Measurements from ENCODE around the gene IFT27.
"Not testable (repeated sequence)": the region's sequence is repeated elsewhere in the genome, so short reads cannot be mapped to it uniquely, and the experiment has no call there.

IFT27 gene

DNA sequence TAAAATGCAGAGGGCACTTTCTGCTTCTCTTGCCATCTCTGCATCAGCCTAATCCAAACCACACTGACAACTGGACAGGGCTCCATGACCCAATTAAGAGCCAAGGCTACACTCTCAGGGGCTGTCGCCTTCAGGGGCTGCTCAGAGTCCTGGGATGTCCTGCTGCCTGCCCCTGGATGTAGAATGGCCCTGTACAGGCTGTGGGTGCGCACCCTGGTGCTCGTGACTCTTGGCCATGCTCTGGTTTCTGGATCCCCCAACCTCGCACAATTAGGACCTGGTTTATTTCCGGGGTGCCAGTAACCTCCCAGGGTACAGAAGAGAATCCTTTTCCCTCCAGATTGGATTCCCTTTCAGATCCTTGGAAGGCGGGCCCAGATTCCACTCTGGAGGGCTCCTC lies 11.3 kb downstream of the IFT27 start:
- no peak for FAIRE-seq

DNA sequence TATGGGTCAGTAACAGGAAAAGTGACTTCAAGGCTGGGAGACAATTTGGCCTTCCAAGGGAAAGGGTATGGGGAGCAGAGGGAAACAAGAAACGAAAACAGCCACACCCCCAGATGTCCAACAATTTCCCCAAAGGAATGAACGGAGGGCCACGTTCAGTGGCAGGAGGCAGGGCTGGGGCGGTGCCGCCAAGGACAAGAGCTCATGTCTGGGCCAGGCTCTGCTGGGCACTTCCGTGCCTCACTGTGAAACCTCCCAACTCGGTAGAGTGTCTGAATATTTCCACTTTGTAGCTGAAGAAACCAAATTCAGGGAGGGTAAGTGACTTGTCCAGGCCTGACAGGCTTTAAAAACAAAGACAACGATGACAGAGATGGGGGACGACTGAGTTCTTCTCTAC lies 11.9 kb downstream of the IFT27 start:
- no peak for FAIRE-seq

DNA sequence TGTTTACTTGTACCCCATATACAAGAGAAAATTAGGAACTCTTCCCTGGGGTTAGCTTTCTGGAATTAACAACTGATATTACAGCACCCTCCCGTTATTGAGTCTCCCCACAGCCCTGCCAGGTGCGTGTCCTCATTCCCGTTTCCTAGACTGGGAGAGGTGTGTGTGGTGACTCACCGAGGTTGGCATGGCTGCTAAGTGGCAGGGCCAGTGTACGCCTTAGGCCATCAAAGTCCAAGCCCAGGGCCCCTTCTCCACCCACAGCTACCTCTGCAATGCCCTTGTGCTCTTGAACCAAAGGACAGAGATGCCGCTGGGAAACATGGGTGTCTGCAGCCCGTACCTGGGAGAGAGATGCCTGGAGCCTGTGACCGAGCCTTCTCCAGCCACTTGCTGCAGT lies 12.3 kb downstream of the IFT27 start:
- FAIRE-seq, result no peak

DNA sequence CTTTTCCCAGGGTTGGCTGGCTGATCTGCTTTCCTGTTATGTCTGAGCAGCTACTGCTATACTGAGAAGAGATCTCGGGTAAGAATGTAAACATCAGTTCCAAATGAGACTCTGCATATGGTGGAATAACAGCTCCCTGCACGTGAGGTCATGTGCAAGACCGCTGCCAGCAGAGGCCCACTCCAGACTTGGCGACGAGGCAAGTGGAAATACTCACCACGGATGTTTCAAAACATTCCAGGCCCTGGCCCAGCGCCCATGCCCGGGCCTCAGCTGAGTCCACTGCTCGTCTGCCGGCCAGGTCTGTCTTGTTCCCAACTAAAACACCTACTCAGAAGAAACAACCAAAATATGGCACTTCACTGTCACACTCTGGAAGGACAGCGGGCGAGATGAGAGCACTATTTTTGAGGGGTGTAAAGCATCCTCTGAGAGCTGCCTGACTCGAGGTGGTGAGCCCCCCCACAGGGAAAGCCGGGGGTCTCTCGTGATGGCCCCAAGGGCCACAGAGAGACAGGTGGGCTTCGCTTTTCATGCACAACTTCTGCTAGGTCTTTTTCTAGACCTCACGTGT lies 13.1 kb downstream of the IFT27 start:
- no peak for FAIRE-seq

DNA sequence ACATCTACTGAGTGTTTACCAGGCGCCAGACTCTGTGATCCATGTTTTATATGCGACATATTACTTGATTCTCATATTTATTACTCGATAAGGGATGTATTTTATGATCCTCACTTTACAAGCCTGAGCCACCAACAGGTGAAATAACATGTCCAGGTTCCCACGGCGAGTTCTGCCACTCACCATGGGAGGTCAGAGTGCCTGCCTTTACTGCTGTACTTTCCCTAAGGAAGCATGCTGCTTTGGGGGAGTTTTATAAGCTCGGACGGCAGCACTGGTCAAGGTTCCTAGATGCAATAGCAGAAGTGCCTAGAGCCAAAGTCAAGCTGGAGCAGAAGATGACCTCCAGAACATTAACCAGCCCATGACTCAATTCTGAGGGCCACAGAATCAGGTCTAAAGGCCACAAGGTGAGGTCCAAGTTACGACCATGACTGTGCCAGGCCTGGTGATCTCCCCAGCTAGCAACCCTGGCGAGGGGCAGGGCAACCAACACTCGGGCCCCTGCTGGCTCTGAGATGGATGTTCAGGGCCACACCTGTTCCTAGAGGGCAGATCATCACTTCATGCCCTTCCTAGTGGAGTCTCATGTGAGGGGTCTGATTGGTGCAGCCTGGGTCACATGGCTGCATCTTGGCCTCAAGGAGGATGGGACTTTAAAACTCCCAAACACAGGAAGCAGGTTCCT lies 14.2 kb downstream of the IFT27 start:
- no peak for FAIRE-seq

DNA sequence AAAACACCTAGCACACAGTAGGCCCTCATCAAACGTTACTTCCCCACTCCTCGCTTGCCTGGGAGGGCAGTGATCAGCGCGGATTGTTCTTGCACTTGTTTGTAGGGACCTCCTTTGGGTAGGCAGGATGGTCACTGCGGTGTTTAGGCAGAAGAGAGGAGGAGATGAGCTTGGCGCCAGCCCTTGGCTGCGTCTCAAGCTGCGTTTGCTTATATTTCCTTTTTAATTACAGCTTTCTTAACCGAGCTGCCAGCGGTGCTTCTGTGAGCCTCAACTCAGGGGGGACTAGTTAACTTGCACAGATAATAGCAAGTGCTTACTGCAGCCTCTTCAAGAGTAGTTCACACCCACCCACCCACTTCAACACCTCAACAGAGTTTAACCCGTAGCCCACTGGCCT lies 15.1 kb downstream of the IFT27 start:
- no peak for FAIRE-seq

DNA sequence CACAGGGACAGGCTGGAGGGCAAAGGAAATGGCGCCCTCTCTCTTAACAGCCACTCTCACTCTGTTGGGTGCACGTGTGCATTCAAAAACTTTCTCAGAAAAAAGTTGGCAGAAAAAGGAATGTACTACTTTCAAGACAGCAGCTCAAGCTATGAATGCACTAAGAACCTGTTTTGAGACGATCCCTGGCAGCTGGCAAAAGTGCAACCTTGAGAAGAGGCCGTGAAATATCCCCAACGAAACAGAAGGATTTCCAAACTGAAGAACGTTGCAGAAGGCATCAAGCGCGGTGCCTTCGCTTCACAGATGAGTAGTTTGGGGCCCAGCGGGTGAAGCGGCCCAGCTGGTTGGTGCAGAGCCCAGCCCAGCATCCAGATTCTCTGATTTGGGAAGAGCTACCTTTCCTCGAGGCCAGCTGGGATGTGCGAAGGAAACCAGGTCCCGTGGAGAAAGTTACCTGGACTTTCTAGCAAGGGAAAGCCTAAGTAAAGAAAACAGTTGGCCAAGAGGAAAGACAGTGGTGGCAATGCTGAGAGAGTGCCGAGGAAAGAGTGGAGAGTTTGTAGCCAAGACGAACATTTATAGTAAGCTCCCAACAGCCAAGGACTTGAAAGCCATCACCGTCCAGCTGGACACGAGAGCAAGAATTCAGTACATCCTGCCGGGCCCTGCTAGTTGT lies 16.3 kb downstream of the IFT27 start:
- no peak for FAIRE-seq

DNA sequence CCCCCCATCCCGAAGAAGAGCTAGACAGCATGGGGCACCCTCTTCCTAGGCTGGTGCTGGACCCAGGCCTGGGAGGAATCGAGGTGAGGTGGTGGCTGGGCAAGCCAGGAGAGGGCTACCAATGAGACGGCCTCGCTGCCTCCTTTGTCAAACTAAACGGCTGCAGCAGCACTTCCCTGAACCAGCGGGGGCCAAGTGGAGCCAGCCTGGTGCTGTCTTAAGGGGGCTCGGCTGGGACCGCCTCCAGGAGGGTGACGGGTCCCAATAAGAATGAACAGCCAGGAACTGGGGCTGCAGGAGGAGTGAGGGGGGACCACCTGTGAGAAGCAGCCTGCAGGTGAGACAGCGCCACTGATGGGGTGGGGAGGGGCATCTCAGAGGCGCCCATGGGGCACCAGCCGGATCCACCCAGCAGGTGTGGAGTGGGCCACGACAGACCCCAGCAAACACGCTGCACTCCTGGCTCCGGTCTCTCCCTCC lies 17.1 kb downstream of the IFT27 start:
- no peak for FAIRE-seq

DNA sequence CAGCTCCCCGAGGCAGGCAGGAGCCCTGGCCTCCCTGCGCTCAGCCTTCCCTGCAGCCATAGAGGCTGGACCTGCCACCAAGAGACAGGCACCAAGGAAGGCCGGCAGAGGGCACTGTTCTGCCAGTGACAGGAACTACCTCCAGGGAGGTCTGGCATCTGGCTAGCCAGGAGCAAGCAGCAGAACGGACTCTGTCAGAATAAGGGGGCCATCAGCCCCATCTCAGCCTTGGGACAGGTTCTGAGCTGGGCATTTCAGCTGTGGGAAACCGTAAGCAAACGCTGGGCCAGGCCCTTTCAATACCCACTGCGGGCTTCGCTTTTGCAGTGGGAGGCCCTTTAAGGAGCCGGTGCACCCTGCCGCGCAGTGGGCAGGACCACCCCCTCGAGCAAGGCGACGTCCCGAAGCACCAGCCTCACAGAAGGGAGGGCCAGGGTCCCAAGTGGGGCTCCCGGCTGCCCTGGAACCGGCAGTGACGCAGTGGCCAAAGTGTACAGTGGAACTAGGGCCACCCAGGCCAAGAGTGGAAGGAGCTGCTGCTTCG lies 18.2 kb downstream of the IFT27 start:
- FAIRE-seq, result no peak

DNA sequence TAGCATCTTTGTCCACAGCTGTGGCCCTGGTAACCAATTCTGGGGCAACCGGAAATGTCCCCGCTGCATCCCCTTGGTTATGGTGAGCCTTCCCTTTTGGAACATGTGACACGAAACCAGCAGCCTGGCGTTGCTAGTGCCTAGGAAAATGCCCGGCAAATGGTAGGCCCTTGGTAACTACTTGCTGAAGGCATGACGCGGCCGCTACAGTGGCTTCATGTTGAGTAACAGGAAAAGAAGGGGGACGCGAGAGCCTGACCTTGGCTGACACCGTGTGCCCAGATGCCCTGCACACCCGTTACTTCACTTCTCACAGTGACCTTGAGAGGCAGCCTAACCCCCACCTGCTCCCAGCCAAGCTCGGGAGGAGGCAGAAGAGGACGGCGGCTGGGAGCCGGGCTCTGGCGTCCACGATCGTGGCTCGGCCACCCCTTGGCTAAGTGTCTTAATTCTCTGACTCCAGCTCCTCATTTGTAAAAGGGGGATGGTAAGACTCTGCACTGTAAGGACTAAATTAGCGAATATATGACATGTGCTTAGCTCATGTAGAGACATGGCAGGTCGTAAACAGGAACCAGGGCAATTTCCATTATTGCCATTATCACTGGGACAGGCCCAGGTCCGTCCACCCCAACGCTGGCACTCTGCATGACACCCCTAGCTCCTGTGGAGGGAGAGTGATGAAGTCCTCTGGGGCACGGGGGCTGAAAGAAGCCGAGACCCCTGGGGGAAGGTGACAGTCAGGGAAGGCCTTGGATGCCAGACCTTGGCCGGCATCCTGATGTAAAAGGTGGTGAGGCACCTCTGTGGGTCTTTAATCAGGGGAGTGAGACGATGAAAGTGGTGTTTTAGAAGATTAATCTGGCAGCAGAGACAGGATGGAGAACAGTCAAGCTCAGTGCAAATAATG lies 18.9 kb downstream of the IFT27 start:
- FAIRE-seq, result no peak

DNA sequence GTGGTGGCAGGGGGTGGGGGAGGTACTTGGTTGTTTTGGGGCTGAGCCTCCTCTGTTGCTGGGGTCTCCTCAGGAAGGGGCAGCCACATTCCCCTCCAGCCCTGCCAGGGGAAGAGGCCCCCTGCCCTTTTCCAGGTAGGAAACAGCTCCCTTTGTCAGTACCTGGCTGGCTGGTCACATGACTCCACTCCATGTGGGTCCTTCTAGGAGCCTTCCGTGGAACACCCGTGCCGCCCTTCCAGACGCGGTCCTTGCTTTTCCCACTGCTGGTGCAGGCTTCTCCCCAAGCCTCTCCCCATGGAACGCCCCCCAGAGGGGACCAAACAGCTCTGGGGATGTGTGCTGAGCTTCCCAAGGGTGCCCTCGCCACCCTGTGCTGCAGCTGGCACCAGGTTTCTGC lies 19.9 kb downstream of the IFT27 start:
- no peak for FAIRE-seq

DNA sequence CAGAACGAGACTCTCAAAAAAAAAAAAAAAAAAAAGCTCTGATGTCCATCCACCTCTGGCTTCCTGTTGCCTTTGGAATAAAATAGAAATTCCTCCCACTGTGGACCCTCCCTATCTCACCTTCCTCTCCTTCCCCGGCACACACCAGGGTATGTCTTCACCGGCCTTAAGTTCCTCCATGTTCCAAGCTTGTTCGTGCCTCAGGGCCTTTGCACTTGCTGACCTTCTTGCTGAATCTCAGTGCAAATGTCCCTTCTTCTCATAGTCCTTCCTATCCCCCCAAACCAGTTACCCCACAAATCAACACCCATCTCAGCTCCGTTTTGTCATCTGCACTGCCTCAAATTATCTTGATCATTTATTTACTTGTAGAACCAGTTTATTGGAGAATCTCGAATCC lies 20.6 kb downstream of the IFT27 start:
- no peak for FAIRE-seq

DNA sequence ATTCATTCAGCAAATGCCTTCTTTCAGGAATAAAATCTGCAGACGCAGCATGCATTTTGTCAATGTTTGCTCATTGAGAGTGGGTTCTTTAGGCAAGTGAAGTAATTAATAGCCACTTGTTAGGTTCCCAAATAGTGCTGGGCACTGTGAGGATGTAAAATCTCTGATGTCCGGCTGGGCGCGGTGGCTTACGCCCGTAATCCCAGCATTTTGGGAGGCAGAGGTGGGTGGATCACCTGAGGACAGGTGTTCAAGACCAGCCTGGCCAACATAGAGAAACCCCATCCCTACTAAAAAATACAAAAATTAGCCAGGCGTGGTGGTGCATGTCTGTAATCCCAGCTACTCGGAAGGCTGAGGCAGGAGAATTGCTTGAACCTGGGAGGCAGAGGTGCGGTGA lies 21.0 kb downstream of the IFT27 start:
- FAIRE-seq, result not testable (repeated sequence)

DNA sequence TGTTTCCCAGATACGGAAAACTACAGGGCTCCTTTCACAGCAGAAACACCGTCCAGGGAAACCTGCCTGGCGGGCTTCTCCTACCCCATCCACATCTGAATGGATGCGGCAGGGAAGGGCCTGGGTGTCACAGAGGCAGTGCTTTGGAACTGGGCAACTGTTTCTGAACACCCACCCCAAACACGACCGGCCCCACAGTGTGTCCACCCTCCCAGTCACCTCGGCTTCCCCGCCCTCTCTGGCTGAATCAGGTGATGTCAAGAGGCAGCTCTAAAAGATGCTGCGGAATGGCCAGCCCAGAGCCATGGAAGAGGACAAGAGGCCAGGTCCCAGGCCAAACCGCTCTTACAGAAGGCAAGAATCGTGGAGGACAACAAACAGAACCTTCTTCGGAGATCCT lies 22.0 kb downstream of the IFT27 start:
- FAIRE-seq, result no peak

DNA sequence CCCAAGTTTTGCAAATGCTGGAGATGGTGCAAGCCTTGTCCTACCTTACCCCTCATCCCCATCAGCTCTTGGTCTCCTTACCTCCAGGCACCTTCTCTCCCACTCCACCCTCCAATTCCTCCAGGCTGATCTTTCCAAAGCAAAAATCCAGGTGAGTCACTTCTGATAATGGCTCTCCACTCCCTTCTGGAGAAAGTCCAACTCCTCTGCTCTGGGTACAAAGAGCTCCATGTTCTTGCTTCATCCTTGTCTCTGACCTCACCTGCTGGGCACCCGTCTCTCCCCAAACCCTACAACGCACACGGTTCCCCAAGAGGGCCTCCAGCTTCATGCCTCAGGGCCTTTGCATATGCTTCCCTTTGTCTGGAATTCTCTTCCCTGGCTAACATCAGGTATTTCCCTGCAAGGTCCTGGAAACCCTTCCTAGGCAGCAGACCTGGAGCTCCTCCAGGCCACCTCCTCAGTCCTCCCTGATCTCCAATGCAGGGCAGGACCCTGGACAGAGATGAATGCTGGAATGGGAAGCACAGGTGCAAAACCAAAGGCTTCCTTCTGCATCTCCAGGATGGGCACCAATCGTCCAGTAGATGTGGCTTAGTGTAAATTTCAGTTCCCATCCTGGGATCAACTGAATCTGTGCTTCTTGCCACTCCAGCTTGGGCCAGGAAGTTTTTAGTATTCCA lies 22.7 kb downstream of the IFT27 start:
- no peak for FAIRE-seq

DNA sequence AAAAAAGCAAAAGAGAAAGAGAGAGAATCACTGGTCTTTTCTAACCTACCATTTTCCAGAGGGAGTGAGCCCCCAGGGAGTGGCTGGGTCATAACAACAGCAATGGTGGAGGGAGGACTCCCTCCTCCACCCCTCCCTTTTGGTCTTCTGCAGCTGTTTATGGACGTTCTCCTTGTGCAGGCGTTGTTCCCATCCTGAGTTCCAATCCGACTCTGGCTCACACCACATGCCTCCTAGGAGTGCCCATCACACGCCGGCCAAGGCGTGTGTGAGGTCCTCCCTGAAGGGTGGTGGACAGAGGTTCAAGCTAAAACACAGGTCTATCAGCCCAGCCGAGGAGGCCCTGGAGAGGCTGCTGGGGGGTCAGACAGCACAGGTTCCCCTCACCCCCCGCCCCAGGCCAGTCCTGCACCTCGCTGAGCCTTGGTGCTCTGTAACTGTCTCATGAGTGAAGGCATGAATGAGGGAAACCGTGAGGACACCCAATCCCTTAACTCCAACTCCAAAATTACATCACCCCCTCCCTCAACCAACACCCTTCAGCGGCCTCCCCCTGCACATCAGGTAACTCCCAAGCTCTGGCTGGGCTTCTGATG lies 29.4 kb downstream of the IFT27 start:
- FAIRE-seq, result no peak

DNA sequence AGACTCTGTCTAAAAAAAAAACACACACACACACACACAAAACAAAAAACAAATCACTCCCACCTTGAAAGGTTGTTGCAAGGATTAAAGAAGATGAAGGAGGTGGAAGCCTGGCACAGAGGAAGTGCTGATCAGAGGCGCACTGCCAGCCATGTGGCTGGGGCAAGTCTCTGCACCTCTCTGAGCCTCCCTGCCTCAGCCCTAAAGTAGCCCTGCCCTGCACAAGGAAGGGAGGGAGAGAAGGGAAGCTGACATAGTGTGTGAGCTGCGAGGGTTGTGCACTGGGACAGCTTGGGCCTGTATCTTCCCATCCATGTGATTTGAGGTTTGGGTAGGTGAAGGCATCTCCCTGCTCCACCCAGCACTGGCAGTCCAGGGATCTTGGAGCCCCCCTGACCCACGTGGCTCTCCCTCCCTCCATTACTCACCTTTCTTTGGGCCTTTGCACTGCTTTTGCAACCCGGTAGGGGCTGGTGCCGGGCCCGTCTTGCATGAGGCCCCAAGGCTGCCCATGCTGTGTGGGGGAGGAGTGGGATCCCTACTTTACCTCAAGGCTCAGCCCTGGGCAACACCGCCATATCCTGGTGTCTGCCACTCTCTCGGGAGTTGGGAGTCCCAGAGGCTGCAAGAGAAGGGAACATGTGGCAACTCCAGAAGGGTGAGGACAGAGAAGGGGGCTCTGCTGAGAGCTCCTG lies 30.5 kb downstream of the IFT27 start:
- FAIRE-seq, result no peak

DNA sequence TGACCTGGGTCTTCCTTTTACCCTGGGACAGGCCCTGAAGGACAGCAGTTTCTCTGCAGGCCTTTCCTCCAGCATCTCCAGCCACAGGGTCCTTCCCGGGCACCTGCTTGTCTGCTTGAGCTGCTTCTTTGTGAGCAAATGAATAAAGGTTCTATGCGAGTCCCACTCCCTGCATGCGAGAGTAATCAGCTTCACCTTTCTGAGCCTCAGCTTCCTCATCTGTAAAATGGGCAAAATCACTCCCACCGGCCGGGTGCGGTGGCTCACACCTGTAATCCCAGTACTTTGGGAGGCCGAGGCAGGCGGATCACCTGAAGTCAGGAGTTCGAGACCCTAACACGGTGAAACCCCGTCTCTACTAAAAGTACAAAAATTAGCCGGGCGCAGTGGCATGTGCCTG lies 31.1 kb downstream of the IFT27 start:
- no peak for FAIRE-seq

DNA sequence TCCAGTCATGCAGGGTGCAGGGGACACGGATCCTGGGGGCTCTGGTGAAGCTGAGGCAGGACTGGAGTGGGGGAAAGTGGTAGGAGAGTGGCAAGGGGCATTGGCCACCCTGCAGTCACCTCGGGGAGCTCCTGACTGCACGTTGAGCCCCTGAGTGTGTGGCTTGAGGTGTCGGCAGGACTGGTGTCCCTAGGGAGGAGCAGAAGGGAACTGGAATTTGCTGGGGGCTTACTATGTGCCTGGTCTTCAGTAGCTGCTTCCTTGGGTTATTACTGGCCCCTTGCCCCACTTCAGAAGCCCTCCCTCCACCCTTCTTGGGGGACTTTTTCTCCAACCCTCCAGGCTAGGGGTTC lies 31.5 kb downstream of the IFT27 start:
- FAIRE-seq, result no peak

DNA sequence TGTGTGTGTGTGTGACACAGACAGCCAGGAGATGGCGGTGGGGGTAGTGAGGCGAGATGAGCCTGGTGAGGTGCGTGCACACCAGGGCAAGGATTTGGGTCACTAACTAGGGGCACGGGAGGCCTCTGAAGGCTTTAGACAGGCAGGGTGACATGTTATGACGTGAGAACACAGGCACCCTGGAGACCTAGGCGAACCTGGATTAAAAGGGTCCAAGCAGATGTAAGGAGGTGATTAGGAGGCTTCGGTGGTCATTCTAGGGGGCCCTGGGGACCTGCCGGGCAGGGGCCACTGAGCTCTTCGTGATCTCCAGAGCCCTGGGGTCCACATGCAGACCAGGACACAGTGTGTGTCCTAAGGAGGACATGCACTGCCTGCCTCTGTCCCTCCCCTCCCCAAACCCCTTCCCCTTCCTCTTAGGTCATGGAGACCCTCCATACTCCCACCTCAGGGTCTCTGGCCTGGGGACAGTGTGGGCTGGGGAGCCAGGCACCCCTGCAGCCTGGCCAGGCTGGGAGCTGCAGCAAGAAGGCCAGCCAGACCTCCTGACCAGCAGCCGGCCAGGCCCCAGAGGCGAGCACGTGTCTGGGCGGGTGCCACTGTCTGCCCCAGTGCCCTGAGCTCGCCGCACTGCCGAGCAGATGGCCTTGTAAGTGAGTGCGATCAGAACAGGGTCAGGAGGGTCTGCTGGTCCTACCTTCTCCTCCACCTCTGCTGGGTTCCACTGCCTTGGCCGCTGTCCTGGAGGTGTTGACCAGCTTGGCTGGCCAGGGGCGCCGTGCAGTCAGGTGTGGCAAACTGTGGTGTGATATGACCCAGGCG lies 32.1 kb downstream of the IFT27 start:
- no peak for FAIRE-seq
